GM20000 (cell line): ENCODE measurements around the gene MYCBPAP.
A peak's percentile ranks its signal among the peaks of the same experiment; 100 is the strongest.

Experiments
- DNase-seq: peaks from one replicate; pipeline ENCODE4 v3.0.0; 2012; ENCODE audit warnings: low spot score
- TF ChIP-seq, protein P1 (sequence below): IDR thresholded peaks from 2 replicates; pipeline ENCODE4 v1.5.1; 2012; ENCODE audit warnings: mild to moderate bottlenecking, control low read depth; ENCODE audit errors: extremely low read depth, missing control alignments

The MYCBPAP gene, protein sequence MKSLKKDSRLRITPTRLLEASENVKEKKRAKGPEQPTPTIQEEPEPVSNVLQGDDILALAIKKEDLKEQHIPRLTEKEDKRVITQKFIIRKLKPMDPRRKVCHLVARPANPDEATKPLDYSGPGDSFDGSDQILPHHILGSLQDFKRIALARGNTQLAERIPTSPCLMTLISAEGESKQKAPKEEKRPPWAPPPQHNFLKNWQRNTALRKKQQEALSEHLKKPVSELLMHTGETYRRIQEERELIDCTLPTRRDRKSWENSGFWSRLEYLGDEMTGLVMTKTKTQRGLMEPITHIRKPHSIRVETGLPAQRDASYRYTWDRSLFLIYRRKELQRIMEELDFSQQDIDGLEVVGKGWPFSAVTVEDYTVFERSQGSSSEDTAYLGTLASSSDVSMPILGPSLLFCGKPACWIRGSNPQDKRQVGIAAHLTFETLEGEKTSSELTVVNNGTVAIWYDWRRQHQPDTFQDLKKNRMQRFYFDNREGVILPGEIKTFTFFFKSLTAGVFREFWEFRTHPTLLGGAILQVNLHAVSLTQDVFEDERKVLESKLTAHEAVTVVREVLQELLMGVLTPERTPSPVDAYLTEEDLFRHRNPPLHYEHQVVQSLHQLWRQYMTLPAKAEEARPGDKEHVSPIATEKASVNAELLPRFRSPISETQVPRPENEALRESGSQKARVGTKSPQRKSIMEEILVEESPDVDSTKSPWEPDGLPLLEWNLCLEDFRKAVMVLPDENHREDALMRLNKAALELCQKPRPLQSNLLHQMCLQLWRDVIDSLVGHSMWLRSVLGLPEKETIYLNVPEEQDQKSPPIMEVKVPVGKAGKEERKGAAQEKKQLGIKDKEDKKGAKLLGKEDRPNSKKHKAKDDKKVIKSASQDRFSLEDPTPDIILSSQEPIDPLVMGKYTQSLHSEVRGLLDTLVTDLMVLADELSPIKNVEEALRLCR

DNA sequence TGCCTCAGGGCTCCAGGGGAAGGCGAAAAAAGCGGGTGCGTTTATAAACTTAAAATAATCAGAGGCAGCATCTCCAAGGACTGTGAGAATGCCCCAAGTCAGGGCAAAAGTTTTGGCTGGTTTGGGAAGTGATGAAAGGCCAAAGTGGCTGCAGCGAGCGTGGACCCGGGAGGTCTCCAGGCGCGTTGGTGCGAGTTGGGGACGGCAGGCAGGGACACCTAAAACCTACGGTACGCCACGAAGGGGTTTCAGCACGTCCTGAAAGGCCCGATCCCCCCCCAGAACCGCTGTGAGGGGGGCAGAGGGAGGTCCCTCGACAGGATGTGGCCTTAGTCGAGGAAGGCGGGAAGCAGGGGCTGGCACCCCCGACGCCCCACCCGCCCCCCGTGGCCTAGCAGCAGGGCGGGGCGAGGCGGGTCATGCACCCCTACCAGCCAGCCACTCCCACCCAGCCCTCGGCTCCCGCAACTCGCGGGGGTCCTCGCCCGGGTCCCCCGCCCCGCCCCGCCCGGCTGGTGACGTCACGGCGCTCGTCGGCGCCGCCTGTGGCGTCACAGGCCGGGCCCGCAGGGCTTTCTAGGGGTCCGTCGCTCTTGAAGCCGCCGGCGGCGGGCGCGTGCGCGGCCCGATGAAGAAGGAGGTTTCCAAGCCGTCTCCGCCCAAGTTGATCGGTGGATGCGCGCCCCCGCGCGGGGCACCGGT lies at the start of gene MYCBPAP:
Gene MYCBPAP (plus strand): TSS at position 569 of the 702 bp plus-strand sequence. CDS start 236 bp downstream, outside the sequence.
- peak; percentile 91 for DNase-seq

DNA sequence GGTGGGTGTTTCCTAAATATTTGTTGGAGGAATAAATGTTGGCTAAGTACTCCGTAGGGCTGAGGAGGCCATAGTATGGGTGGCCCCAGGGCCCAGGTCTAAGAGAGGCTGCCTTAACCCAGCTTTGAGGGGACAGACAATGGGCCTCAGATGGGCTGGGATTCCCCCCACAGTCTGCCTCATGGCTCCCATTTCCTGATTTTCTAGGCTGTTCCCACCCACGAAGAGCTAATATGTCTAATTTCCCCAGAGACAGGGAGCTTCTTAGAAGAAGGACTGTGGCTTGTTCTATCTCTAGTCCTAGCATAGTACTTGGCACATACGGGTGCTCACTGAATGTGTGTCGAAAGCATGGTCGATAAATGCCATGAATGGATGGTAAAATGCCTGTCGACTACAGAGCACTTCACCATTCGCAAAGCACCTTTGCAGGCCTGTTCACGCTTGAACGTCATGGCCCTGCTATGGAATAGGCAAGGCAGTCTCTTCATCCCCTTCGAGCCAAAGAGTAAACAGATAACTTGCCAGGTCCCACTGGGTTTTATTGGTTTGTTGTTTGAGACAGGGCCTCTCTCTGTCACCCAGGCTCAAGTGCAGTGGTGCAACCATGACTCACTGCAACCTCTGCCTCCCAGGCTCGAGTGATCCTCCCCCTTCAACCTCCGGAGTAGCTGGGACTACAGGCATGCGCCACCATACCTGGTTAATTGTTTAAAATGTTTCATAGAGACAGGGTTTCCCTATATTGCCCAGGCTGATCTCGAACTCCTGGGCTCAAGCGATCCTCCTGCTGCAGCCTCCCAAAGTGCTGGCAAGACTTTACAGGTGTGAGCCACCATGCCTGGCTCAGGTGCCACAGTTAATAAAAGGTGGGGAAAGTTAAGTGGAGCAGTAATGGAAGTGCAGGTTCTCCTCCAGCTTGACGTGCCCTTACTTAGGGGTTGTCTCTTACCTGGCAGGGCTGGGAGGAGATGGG lies 49.2 kb upstream of the MYCBPAP start:
- TF ChIP-seq, protein P1, sequence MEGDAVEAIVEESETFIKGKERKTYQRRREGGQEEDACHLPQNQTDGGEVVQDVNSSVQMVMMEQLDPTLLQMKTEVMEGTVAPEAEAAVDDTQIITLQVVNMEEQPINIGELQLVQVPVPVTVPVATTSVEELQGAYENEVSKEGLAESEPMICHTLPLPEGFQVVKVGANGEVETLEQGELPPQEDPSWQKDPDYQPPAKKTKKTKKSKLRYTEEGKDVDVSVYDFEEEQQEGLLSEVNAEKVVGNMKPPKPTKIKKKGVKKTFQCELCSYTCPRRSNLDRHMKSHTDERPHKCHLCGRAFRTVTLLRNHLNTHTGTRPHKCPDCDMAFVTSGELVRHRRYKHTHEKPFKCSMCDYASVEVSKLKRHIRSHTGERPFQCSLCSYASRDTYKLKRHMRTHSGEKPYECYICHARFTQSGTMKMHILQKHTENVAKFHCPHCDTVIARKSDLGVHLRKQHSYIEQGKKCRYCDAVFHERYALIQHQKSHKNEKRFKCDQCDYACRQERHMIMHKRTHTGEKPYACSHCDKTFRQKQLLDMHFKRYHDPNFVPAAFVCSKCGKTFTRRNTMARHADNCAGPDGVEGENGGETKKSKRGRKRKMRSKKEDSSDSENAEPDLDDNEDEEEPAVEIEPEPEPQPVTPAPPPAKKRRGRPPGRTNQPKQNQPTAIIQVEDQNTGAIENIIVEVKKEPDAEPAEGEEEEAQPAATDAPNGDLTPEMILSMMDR = no peak
- no peak for DNase-seq

More for the DNA sequence above, at the start of gene MYCBPAP:
- TF ChIP-seq, protein P1 = no peak

DNA sequence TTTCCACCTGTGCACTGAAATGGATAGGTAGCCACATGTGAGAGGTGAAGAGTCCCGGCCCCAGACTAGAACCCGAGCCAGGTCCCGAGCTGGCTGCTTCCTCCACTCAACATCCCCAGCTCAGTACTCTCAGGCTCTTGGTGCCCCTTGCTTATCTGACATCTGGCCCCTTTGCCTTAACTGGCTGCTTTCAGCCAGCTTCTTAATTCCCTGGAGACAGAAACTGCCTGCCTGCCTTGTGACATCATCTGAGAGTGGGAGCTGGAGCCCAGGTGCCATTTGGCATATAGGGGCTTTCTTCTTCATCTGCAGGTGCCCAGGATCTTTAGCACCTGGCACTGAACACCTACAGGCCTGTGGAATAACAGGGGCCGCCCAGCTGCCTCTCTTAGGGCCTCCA lies 48.5 kb upstream of the MYCBPAP start:
- TF ChIP-seq, protein P1 = no peak
- DNase-seq = no peak

DNA sequence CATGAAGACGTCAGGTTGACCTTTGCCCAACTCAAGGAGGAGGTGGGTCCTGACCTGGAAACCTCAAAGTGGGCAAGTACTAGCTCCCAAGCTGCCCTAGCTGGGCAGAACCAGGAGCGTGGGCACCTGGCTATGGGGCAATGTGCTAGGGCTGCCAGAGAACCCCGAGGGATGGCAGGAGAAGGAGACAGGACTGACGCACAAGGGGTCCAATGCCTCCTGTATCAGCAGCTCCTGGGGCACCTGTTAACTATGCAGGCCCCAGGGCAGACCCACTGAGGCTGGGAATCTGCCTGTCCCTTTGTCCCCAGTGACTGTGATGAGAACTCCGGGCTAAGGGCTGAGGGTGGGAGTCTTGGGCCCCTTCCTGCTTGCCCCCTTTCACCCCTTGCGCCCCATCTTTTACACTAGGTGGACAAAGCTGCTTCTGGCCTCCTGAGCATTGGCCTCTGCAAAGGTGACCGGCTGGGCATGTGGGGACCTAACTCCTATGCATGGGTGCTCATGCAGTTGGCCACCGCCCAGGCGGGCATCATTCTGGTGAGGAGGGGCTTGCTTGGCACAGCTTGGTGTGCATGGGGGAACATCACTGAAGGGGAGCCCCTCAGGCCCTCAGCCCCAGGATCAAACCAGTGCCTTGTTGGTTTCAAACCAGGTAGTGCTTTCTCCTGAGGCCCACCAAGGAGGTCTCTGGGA lies 47.3 kb upstream of the MYCBPAP start:
- DNase-seq = peak; percentile 3
- TF ChIP-seq, protein P1 = no peak

DNA sequence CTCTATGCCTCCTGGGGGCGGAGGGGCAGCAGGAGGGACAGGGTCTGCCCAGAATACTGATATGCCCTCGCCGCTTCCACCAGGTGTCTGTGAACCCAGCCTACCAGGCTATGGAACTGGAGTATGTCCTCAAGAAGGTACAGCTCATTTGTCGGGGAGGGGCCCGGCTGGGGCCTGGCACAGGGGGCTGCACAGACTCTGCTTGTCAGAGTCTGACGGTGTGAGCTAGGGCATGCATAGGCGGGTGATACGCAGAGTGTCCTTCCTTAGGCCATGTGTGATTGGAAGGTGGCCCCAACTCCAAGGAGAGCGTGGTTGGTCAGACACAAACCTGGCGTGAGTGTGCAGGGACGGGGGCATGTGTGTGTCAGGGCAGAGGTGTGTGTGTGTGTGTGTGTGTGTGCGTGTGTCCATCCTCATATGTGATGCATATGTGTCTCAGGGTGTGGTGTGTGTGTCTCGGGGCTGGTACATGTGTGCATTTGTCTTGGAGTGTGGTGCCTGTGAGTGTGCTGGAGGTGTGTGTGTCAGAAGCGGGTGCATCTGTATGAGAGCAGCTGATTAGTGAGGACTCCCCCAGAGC lies 46.6 kb upstream of the MYCBPAP start:
- TF ChIP-seq, protein P1 = no peak
- DNase-seq = peak; percentile 2
